ENCODE results near the gene KCNK10. TPM values are rescaled to one million over a fixed set of nuclear protein-coding genes. Genes with fewer than 3 reads are reported as not detected.

The KCNK10 gene
- polyA plus RNA-seq, 2 of the 4 experiments (the other 2 are of a cell fraction), result not detected

DNA sequence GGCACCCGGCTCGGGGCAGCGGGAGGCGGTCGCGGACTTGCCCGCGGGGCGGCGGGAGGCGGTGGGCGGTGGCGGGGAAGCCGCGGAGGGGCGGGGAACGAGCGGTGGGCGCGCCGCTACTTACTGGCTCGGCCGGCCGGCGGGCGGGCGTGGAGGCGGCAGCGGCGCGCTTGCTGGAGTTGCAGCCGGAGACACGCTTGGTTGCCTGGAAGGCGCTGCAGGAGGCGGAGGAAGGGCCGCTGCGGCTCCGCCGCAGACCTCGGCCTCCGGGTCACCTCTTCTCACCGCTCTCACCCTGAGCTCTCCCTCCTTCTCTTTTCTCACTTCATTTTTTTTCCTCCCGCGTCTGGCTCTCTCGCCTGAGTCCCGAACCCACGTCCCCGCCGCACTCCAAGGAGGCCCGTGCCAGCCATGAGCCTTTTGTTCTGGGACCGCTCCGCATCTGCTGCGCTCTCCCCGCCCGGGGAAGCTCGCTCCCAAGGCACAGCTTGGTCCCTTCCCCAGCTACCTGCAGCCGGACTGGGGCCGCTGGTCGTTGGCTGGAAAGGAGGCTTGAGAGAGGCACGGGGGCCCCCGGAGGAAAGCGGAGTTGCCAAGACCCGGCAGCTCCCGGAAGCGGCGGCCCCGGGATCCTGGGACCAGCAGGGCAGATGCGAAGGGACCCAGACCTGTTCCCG lies 592 bp upstream of the KCNK10 start:
- ChIA-PET CTCF (interaction anchor here (0.9 kb wide), 1 partner anchor 24 kb away, joined by 3 read pairs; no protein-coding TSS in a partner anchor), POLR2A (no interaction called here)
- ATAC-seq, result peak in 1 of 2 experiments; percentile 48; a peak in 3 of 6 replicates
- no peak for DNase-seq (ENCODE audit: low read depth in 1 of 2, low spot score in 1 of 2)
- Histone ChIP-seq H3K4me1 (no peaks in the 10 kb centered on the region), H3K27ac (no peak overlapping the region), H3K4me2 (peak overlapping the region; percentile 65), H3K4me3 (peak overlapping the region; percentile 34), H3K9me3 (no peaks in the 10 kb centered on the region)
- TF ChIP-seq, protein P1, sequence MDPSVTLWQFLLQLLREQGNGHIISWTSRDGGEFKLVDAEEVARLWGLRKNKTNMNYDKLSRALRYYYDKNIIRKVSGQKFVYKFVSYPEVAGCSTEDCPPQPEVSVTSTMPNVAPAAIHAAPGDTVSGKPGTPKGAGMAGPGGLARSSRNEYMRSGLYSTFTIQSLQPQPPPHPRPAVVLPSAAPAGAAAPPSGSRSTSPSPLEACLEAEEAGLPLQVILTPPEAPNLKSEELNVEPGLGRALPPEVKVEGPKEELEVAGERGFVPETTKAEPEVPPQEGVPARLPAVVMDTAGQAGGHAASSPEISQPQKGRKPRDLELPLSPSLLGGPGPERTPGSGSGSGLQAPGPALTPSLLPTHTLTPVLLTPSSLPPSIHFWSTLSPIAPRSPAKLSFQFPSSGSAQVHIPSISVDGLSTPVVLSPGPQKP (IDR thresholded peaks at IDR 0.05; ENCODE audit: low read depth, low read length), result no peak
- TF ChIP-seq, protein P2, sequence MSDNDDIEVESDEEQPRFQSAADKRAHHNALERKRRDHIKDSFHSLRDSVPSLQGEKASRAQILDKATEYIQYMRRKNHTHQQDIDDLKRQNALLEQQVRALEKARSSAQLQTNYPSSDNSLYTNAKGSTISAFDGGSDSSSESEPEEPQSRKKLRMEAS (IDR thresholded peaks at IDR 0.05), result no peak
- TF ChIP-seq ZSCAN20 (CRISPR knock-in tag; IDR thresholded peaks at IDR 0.05), result no peak
- TF ChIP-seq EHMT2 (IDR thresholded peaks at IDR 0.05; ENCODE audit: low read depth), result no peak
- TF ChIP-seq POLR2AphosphoS2 (conservative IDR thresholded peaks at IDR 0.05; ENCODE audit: low read length), result no peak
- no peak for TF ChIP-seq CHD2 (IDR thresholded peaks at IDR 0.05; ENCODE audit: low read length, partially characterized antibody)
- no peak for TF ChIP-seq BHLHE40 (IDR thresholded peaks at IDR 0.05; ENCODE audit: low read depth, low read length)
- no peak for TF ChIP-seq SREBF2 (IDR thresholded peaks at IDR 0.05)
- no peak for TF ChIP-seq NPAS2 (CRISPR knock-in tag; IDR thresholded peaks at IDR 0.05; ENCODE audit: borderline replicate concordance)
- TF ChIP-seq RCOR1 (IDR thresholded peaks at IDR 0.05; ENCODE audit: low read depth, low read length), result no peak
- no peak for TF ChIP-seq MYC (IDR thresholded peaks at IDR 0.05; ENCODE audit: borderline replicate concordance, low read length)
- TF ChIP-seq CBX2 (IDR thresholded peaks at IDR 0.05; ENCODE audit: borderline replicate concordance, low read depth), result no peak
- TF ChIP-seq, protein P3, sequence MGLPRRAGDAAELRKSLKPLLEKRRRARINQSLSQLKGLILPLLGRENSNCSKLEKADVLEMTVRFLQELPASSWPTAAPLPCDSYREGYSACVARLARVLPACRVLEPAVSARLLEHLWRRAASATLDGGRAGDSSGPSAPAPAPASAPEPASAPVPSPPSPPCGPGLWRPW (IDR thresholded peaks at IDR 0.05), result no peak
- TF ChIP-seq JUN (IDR thresholded peaks at IDR 0.05), result no peak
- no peak for TF ChIP-seq HEYL (CRISPR knock-in tag; IDR thresholded peaks at IDR 0.05)
- TF ChIP-seq MAZ (IDR thresholded peaks at IDR 0.05; ENCODE audit: borderline replicate concordance, low read depth, low read length), result no peak
- WGBS (ENCODE audit: missing lambda C conversion rate), result 15% methylated on average over 24 of the region's 69 CpGs
- FAIRE-seq, result no peak

DNA sequence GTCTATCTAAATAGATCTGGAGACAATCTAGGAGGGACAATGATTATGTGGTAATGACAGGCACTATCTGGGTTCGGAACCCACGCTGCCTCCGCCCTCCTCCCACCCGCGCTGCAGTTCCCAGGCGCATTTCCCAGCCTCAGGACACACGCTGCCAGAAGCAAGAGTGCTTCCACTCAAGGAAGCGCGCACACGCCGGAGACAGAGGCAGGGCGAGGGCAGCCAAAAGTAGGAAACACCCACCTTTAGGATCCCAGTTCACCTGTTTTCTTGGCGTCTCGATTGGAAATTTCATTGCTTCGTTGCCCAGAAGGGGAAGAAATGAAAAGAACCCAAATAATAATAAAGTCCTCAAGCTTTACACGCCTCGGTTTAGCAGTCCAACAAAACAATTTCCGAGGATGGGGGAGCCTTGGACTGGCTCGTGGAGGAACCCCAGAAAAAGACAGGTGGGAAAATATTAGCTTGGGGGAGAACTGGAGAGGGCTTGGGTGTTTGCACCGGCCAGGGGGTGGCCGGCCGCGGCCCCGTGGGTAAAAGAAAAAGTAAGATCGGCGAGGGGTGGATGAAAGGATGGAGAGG lies 474 bp downstream of the KCNK10 start:
- Histone ChIP-seq H3K4me2 (peak overlapping the region; percentile 65; the same call in 1 of the 3 replicates), H3K27ac (no peak overlapping the region), H3K4me1 (no peaks in the 10 kb centered on the region), H3K4me3 (no peak overlapping the region), H3K9me3 (no peaks in the 10 kb centered on the region)
- 37% methylated on average over 26 of the region's 26 CpGs for WGBS (ENCODE audit: missing lambda C conversion rate)
- ChIA-PET CTCF (no interaction called here), POLR2A (no interaction called here)
- ATAC-seq (no peak), FAIRE-seq (no peak), DNase-seq (ENCODE audit: low read depth in 1 of 2, low spot score in 1 of 2) (no peak)
- TF ChIP-seq, protein P1 (IDR thresholded peaks at IDR 0.05; ENCODE audit: low read depth, low read length), result no peak
- TF ChIP-seq, protein P2 (IDR thresholded peaks at IDR 0.05), result no peak
- TF ChIP-seq SMC3 (IDR thresholded peaks at IDR 0.05), result no peak
- no peak for TF ChIP-seq SREBF2 (IDR thresholded peaks at IDR 0.05)
- no peak for TF ChIP-seq GATA3 (IDR thresholded peaks at IDR 0.05; ENCODE audit: borderline replicate concordance)
- no peak for TF ChIP-seq FOXS1 (CRISPR knock-in tag; IDR thresholded peaks at IDR 0.05)
- no peak for TF ChIP-seq NFE2L2 (conservative IDR thresholded peaks at IDR 0.05; ENCODE audit: low read length)
- TF ChIP-seq JUN (IDR thresholded peaks at IDR 0.05), result no peak
- TF ChIP-seq ZSCAN20 (CRISPR knock-in tag; IDR thresholded peaks at IDR 0.05), result no peak
- TF ChIP-seq RFX5 (IDR thresholded peaks at IDR 0.05), result no peak
- TF ChIP-seq, protein P4, sequence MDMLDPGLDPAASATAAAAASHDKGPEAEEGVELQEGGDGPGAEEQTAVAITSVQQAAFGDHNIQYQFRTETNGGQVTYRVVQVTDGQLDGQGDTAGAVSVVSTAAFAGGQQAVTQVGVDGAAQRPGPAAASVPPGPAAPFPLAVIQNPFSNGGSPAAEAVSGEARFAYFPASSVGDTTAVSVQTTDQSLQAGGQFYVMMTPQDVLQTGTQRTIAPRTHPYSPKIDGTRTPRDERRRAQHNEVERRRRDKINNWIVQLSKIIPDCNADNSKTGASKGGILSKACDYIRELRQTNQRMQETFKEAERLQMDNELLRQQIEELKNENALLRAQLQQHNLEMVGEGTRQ (IDR thresholded peaks at IDR 0.05), result no peak
- no peak for TF ChIP-seq CHD2 (IDR thresholded peaks at IDR 0.05; ENCODE audit: low read length, partially characterized antibody)
- TF ChIP-seq RAD21 (conservative IDR thresholded peaks at IDR 0.05 in 1 of 2, IDR thresholded peaks at IDR 0.05 in 1 of 2), result no peak
- TF ChIP-seq, protein P5, sequence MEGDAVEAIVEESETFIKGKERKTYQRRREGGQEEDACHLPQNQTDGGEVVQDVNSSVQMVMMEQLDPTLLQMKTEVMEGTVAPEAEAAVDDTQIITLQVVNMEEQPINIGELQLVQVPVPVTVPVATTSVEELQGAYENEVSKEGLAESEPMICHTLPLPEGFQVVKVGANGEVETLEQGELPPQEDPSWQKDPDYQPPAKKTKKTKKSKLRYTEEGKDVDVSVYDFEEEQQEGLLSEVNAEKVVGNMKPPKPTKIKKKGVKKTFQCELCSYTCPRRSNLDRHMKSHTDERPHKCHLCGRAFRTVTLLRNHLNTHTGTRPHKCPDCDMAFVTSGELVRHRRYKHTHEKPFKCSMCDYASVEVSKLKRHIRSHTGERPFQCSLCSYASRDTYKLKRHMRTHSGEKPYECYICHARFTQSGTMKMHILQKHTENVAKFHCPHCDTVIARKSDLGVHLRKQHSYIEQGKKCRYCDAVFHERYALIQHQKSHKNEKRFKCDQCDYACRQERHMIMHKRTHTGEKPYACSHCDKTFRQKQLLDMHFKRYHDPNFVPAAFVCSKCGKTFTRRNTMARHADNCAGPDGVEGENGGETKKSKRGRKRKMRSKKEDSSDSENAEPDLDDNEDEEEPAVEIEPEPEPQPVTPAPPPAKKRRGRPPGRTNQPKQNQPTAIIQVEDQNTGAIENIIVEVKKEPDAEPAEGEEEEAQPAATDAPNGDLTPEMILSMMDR (IDR thresholded peaks at IDR 0.05), result no peak
- no peak for TF ChIP-seq FOSL2 (IDR thresholded peaks at IDR 0.05)
- no peak for TF ChIP-seq FOSL2 (CRISPR knock-in tag; IDR thresholded peaks at IDR 0.05)
- no peak for TF ChIP-seq RCOR1 (IDR thresholded peaks at IDR 0.05; ENCODE audit: low read depth, low read length)
- TF ChIP-seq, protein P6, sequence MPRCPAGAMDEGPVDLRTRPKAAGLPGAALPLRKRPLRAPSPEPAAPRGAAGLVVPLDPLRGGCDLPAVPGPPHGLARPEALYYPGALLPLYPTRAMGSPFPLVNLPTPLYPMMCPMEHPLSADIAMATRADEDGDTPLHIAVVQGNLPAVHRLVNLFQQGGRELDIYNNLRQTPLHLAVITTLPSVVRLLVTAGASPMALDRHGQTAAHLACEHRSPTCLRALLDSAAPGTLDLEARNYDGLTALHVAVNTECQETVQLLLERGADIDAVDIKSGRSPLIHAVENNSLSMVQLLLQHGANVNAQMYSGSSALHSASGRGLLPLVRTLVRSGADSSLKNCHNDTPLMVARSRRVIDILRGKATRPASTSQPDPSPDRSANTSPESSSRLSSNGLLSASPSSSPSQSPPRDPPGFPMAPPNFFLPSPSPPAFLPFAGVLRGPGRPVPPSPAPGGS (IDR thresholded peaks at IDR 0.05), result no peak
- TF ChIP-seq KDM1A (IDR thresholded peaks at IDR 0.05; ENCODE audit: low read depth), result no peak
- no peak for TF ChIP-seq EP300 (IDR thresholded peaks at IDR 0.05)
- TF ChIP-seq NPAS2 (CRISPR knock-in tag; IDR thresholded peaks at IDR 0.05; ENCODE audit: borderline replicate concordance), result no peak
